GM19467 (cell line): Measurements from ENCODE around the gene ITIH5.
A peak's percentile ranks its signal among the peaks of the same experiment; 100 is the strongest.

Experiments
- ATAC-seq: cut with Tn5 transposase; IDR thresholded peaks from one replicate; pipeline ENCODE4 v1.9.1; 2021; ENCODE audit warnings: mild to moderate bottlenecking, moderate library complexity; ENCODE audit not compliant: unreplicated experiment

ITIH5 gene

GRCh38 chr10:7551950-7552716 lies 114.6 kb downstream of the ITIH5 start:
- ATAC-seq = no peak

- ATAC-seq = no peak
Observed at GRCh38 chr10:7551289-7551688, 115.5 kb downstream of the ITIH5 start.

GRCh38 chr10:7550013-7550412 lies 116.8 kb downstream of the ITIH5 start:
- ATAC-seq = no peak

- no peak for ATAC-seq
Observed at GRCh38 chr10:7547829-7548228, 118.9 kb downstream of the ITIH5 start.

- no peak for ATAC-seq
Observed at GRCh38 chr10:7547206-7547605, 119.6 kb downstream of the ITIH5 start.

GRCh38 chr10:7546385-7546967 lies 120.3 kb downstream of the ITIH5 start:
- no peak for ATAC-seq

DNA sequence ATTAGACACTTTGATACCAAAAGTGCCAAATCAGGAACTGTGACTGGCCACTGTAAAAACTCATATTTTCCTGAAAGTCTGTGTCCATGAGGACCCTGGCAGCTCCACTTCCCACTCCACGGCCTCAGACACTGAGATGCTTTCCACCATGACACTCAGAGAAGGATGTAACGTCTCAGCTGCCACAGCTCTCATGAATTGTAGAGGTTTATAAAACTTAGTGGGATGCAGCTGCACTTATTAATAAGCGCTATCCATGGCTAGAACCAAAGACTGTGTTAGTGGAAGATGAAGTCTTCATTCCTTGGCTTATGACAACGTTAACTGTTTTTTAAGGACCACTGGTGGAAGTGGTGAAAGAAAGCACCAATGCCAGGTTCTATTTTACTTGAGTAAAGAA lies 121.0 kb downstream of the ITIH5 start:
- no peak for ATAC-seq

- no peak for ATAC-seq
Observed at GRCh38 chr10:7545261-7545660, 121.5 kb downstream of the ITIH5 start.

DNA sequence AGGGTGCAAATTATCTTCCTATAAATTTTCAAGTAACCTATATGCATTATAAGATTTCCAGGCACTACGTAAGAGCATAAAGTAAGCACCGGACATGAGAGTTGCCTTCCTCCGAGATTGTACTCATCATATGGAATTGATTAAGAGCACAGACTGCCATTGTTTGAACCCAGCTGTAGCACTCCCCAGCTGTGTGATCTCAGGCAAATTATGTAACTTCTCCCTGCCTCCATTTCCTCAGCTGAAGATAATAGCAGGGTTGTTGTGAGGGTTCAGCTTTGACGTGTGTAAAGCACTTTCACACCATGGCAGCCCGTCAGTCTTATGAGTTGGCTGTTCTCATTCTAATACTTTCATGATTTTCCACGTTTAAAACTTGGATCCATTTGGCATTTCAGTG lies 122.6 kb downstream of the ITIH5 start:
- no peak for ATAC-seq

GRCh38 chr10:7542189-7542914 lies 124.4 kb downstream of the ITIH5 start:
- ATAC-seq = no peak

DNA sequence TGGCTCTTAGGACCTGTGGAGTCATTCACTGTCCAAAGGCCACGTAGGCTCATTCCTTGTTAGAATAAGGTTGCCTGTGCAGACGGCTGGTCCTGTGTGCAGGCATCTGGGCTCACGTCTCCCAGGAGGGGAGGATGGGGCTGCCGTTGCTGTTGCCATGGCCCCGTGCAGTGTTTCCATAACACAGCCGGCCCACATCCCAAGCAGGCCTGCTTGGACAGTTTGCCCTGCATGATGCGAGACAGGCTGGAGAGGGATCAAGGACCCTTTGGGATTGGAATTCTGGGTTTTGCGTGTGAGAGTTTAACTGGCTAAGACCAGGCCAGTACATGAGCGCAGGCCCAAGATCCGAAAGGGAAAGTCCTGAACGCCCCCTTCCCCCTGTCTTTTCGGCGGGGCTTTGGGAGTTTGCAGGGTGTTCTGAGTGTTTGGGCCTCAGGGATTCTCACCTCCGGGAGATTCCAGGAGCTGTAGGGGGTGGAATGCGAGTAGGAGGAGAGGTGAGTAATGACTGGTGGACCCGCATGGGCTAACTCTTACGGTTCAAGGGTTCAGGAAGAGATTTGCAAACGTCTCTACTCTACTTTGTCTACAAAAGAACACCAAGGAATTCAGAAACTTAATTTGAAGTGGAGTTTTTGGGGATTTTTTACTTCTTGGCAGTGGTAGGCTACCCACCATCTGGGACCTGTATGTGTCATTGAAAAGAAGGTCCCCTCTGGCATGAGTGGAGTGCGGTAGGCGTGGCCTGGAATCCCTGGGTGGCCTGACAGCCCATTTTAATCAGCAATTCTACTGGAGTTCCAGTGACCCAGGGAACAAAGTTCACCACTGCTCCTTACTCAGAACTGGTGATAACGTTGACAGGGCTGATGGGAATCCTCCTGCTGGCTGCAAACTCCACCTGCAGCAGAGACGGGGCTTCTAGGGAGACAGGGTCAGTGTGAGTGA lies 125.4 kb downstream of the ITIH5 start:
- ATAC-seq = no peak

DNA sequence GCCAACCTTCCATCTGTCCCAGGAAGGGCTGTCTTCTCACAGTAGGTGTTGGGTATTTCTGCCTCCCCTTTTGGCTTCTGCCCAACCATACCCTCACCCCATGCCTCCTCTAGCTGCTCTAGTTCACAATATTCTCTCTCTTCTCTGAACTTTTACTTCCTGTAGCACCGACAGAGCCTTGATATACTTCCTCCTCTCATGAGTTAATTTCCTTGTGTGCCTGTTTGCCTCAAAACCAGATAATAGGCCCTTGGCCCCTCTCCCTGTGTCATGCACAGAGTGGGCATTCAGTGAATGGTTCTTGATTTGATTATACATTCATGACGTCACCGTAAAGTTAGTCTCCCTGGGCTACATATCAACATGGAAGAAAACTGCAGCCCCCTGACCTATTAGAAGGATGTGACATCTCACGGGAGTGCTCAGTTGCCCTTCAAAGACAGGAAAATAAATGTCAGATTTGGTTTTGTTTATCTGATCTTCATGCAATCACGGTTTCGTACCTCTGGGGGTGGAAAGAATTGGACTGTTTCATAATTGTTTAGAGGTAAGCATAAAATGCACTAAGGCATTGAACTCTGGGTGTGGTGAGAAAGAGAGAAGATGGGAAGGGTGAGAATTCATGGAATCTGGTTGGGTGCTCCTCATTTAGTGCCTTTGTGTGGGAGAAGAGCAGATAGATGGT lies 127.7 kb downstream of the ITIH5 start:
- no peak for ATAC-seq

DNA sequence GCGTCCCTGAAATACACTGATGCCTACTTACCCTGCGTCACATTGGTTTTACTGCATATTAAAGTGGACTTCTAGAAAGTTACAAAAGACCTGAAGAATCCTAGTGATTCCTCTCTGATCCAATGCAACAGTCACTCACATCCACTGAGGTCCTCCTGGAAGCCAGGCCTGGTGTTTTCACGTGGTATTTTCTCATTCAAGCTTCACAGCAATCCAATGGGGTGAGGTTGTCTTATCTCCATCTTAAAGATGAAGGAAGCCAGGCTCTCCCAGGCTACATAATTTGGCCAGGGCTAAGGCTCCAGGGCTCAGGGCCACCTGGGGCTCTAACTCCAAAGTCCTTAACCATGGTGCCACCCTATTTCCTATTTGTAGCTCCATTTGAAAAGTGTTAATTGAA lies 129.6 kb downstream of the ITIH5 start:
- no peak for ATAC-seq

GRCh38 chr10:7534480-7534852 lies 132.3 kb downstream of the ITIH5 start:
- ATAC-seq = peak; percentile 86

DNA sequence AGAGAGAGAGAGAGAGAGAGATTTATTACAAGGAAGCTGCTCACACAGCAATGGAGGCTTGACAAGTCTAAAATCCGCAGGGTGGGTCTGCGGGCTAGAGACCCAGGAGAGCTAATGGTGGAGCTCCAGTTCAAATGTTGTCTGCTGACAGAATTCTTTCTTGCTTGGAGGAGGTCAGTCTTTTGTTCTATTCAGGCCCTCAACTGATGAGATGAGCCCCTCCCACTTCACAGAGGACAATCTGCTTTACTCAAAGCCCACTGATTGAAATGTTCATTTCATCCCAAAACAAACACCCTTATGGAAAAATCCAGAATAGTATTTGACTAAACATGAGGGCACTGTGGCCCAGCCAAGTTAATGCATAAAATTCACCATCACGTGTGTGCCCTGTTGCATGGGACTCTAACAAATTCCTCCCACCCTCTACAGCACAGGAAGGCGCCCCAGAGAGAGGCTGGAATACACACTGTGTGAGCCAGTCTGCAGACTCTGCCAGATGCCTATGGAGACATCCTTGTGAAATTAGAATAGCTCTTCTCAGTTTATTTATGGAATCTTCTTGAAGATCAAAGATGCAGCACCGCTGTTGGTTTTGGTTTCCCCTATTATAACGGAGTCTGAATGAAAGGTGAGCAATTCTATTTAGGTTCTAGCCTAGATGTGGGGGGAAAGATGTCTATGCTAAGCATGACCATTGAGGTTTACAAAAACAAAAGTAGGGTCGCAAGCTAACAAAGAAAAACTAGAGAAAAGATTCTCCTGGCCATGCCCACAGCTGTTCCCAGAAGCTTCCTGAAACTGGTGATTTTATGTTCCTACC lies 132.9 kb downstream of the ITIH5 start:
- ATAC-seq = peak; percentile 37

GRCh38 chr10:7532723-7533498 lies 133.9 kb downstream of the ITIH5 start:
- no peak for ATAC-seq

- no peak for ATAC-seq
Observed at GRCh38 chr10:7529638-7530037, 137.1 kb downstream of the ITIH5 start.

DNA sequence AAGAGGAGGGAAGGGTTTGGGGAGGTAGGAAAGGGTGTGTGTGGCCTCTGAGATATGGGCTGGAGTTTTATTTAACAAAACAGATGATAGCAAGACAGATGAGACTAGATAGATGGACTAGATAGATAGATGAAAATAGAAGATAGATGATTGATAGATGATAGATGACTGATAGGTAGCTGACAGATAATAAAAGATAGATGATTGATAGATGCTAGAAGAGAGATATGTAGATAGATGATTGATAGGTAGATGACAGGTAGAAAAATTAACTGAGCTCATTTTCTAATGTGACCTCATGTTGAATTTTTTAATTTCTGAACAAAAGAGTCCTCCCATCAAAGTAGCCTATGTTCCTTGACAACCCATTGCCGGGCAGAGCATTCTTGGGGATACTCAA lies 139.3 kb downstream of the ITIH5 start:
- no peak for ATAC-seq

- ATAC-seq = no peak
Observed at GRCh38 chr10:7526017-7526400, 140.8 kb downstream of the ITIH5 start.
